HEK293 (cell line): ENCODE measurements around the gene PHACTR2.

Source experiments
- BCL11A ChIP-seq: fragments of 450-650 bp; formaldehyde crosslinking; IDR thresholded peaks from 2 replicates; pipeline ENCODE4 v1.5.1; 2016; ENCODE audit warnings: low read depth, missing biosample characterization, missing genetic modification characterization
- ELK4 ChIP-seq: IDR thresholded peaks from 2 replicates; pipeline ENCODE4 v1.6.1; 2011; ENCODE audit warnings: mild to moderate bottlenecking, low read depth, low read length, borderline replicate concordance
- GFI1B ChIP-seq: fragments of 450-650 bp; formaldehyde crosslinking; IDR thresholded peaks from 2 replicates; pipeline ENCODE4 v1.5.1; 2016; ENCODE audit warnings: missing biosample characterization, missing genetic modification characterization
- KLF9 ChIP-seq: fragments of 450-650 bp; formaldehyde crosslinking; IDR thresholded peaks from 2 replicates; pipeline ENCODE4 v1.5.1; 2016; ENCODE audit warnings: missing biosample characterization, missing genetic modification characterization, low read depth
- OVOL3 ChIP-seq: fragments of 450-650 bp; formaldehyde crosslinking; IDR thresholded peaks from 2 replicates; pipeline ENCODE4 v1.5.1; 2016; ENCODE audit warnings: missing biosample characterization, missing genetic modification characterization
- PRDM1 ChIP-seq: fragments of 450-650 bp; formaldehyde crosslinking; IDR thresholded peaks from 2 replicates; pipeline ENCODE4; 2016; ENCODE audit warnings: missing biosample characterization, missing genetic modification characterization
- ZBTB20 ChIP-seq: fragments of 450-650 bp; formaldehyde crosslinking; IDR thresholded peaks from 2 replicates; pipeline ENCODE4 v1.5.1; 2016; ENCODE audit warnings: missing biosample characterization, missing genetic modification characterization
- ZBTB21 ChIP-seq: fragments of 450-650 bp; formaldehyde crosslinking; IDR thresholded peaks from 2 replicates; pipeline ENCODE4 v1.5.1; 2017; ENCODE audit warnings: missing biosample characterization, missing genetic modification characterization
- ZBTB7A ChIP-seq: fragments of 450-650 bp; formaldehyde crosslinking; IDR thresholded peaks from 2 replicates; pipeline ENCODE4 v1.5.1; 2016; ENCODE audit warnings: low read depth, missing biosample characterization, missing genetic modification characterization
- ZNF112 ChIP-seq: fragments of 450-650 bp; formaldehyde crosslinking; IDR thresholded peaks from 2 replicates; pipeline ENCODE4 v1.5.0; 2017; ENCODE audit warnings: missing biosample characterization, missing genetic modification characterization
- ZNF121 ChIP-seq: fragments of 450-650 bp; formaldehyde crosslinking; IDR thresholded peaks from 2 replicates; pipeline ENCODE4 v1.5.1; 2016; ENCODE audit warnings: missing biosample characterization, missing genetic modification characterization
- ZNF132 ChIP-seq: fragments of 450-650 bp; formaldehyde crosslinking; IDR thresholded peaks from 2 replicates; pipeline ENCODE4 v1.5.1; 2017; ENCODE audit warnings: missing biosample characterization, missing genetic modification characterization, borderline replicate concordance
- ZNF211 ChIP-seq: fragments of 450-650 bp; formaldehyde crosslinking; IDR thresholded peaks from 2 replicates; pipeline ENCODE4 v1.5.1; 2016; ENCODE audit warnings: low read depth, missing biosample characterization, missing genetic modification characterization
- ZNF214 ChIP-seq: fragments of 450-650 bp; formaldehyde crosslinking; IDR thresholded peaks from 2 replicates; pipeline ENCODE4 v1.5.1; 2017; ENCODE audit warnings: missing biosample characterization, mild to moderate bottlenecking, missing genetic modification characterization, borderline replicate concordance
- ZNF221 ChIP-seq: fragments of 450-650 bp; formaldehyde crosslinking; IDR thresholded peaks from 2 replicates; pipeline ENCODE4 v1.5.1; 2017; ENCODE audit warnings: missing biosample characterization, missing genetic modification characterization, borderline replicate concordance
- ZNF23 ChIP-seq: fragments of 450-650 bp; formaldehyde crosslinking; IDR thresholded peaks from 2 replicates; pipeline ENCODE4 v1.5.1; 2016; ENCODE audit warnings: missing biosample characterization, missing genetic modification characterization, borderline replicate concordance
- ZNF239 ChIP-seq: fragments of 450-650 bp; formaldehyde crosslinking; IDR thresholded peaks from 2 replicates; pipeline ENCODE4 v1.5.1; 2016; ENCODE audit warnings: missing biosample characterization, missing genetic modification characterization
- ZNF311 ChIP-seq: fragments of 450-650 bp; formaldehyde crosslinking; IDR thresholded peaks from 2 replicates; pipeline ENCODE4 v1.5.1; 2017; ENCODE audit warnings: missing biosample characterization, missing genetic modification characterization, borderline replicate concordance
- ZNF324 ChIP-seq: fragments of 450-650 bp; formaldehyde crosslinking; IDR thresholded peaks from 2 replicates; pipeline ENCODE4 v1.5.1; 2016; ENCODE audit warnings: missing biosample characterization, missing genetic modification characterization
- ZNF335 ChIP-seq: fragments of 450-650 bp; formaldehyde crosslinking; conservative IDR thresholded peaks from 2 replicates; pipeline ENCODE4 v1.5.1; 2016; ENCODE audit warnings: missing biosample characterization, missing genetic modification characterization
- ZNF404 ChIP-seq: fragments of 450-650 bp; formaldehyde crosslinking; IDR thresholded peaks from 2 replicates; pipeline ENCODE4 v1.5.1; 2017; ENCODE audit warnings: missing biosample characterization, missing genetic modification characterization
- ZNF416 ChIP-seq: fragments of 450-650 bp; formaldehyde crosslinking; IDR thresholded peaks from 2 replicates; pipeline ENCODE4 v1.5.1; 2016; ENCODE audit warnings: missing biosample characterization, missing genetic modification characterization
- ZNF426 ChIP-seq: fragments of 450-650 bp; formaldehyde crosslinking; IDR thresholded peaks from 2 replicates; pipeline ENCODE4 v1.5.1; 2017; ENCODE audit warnings: missing biosample characterization, missing genetic modification characterization, mild to moderate bottlenecking, inconsistent platforms, moderate library complexity
- ZNF530 ChIP-seq: fragments of 450-650 bp; formaldehyde crosslinking; IDR thresholded peaks from 2 replicates; pipeline ENCODE4 v1.5.1; 2016; ENCODE audit warnings: low read depth, missing biosample characterization, missing genetic modification characterization
- ZNF544 ChIP-seq: fragments of 450-650 bp; formaldehyde crosslinking; IDR thresholded peaks from 2 replicates; pipeline ENCODE4 v1.5.0; 2017; ENCODE audit warnings: missing biosample characterization, missing genetic modification characterization
- ZNF549 ChIP-seq: fragments of 450-650 bp; IDR thresholded peaks from 2 replicates; pipeline ENCODE4 v1.5.1; 2018; ENCODE audit warnings: missing biosample characterization, missing genetic modification characterization, mild to moderate bottlenecking, inconsistent platforms, moderate library complexity
- ZNF571 ChIP-seq: fragments of 450-650 bp; formaldehyde crosslinking; IDR thresholded peaks from 2 replicates; pipeline ENCODE4 v1.5.0; 2017; ENCODE audit warnings: missing biosample characterization, missing genetic modification characterization
- ZNF585B ChIP-seq: fragments of 450-650 bp; formaldehyde crosslinking; IDR thresholded peaks from 2 replicates; pipeline ENCODE4 v1.5.1; 2016; ENCODE audit warnings: missing biosample characterization, missing genetic modification characterization
- ZNF626 ChIP-seq: fragments of 450-650 bp; sonication (Bioruptor Pico); formaldehyde crosslinking; IDR thresholded peaks from 2 replicates; pipeline ENCODE4 v1.5.1; 2018; ENCODE audit warnings: missing biosample characterization, missing genetic modification characterization, inconsistent platforms
- ZNF654 ChIP-seq: fragments of 450-650 bp; formaldehyde crosslinking; IDR thresholded peaks from 2 replicates; pipeline ENCODE4 v1.5.1; 2016; ENCODE audit warnings: low read depth, missing biosample characterization, missing genetic modification characterization
- ZNF664 ChIP-seq: fragments of 450-650 bp; formaldehyde crosslinking; IDR thresholded peaks from 2 replicates; pipeline ENCODE4 v1.5.1; 2016; ENCODE audit warnings: missing biosample characterization, missing genetic modification characterization
- ZNF670 ChIP-seq: fragments of 450-650 bp; formaldehyde crosslinking; IDR thresholded peaks from 2 replicates; pipeline ENCODE4 v1.5.1; 2016; ENCODE audit warnings: missing biosample characterization, missing genetic modification characterization, low read depth
- ZNF837 ChIP-seq: fragments of 450-650 bp; formaldehyde crosslinking; IDR thresholded peaks from 2 replicates; pipeline ENCODE4 v1.5.1; 2016; ENCODE audit warnings: missing biosample characterization, missing genetic modification characterization
- ZSCAN23 ChIP-seq: fragments of 450-650 bp; formaldehyde crosslinking; IDR thresholded peaks from 2 replicates; pipeline ENCODE4 v1.5.1; 2016; ENCODE audit warnings: missing biosample characterization, missing genetic modification characterization
- TF ChIP-seq, protein P1 (sequence below): fragments of 450-650 bp; formaldehyde crosslinking; IDR thresholded peaks from 2 replicates; pipeline ENCODE4 v1.5.1; 2016; ENCODE audit warnings: missing biosample characterization, missing genetic modification characterization
- TF ChIP-seq, protein P2 (sequence below): fragments of 450-650 bp; IDR thresholded peaks from 2 replicates; pipeline ENCODE4 v1.5.1; 2018; ENCODE audit warnings: missing biosample characterization, missing genetic modification characterization
- TF ChIP-seq, protein P3 (sequence below): sonication (generic); formaldehyde crosslinking; IDR thresholded peaks from 2 replicates; pipeline ENCODE4 v1.8.1; 2022; ENCODE audit warnings: mild to moderate bottlenecking, moderate library complexity, missing genetic modification reagents

The PHACTR2 gene

GRCh38 chr6:143842902-143843676, 165.3 kb downstream of the PHACTR2 start, which contains the start of gene LTV1 (continued):
- TF ChIP-seq ZNF221 (tag by site-specific recombination) = no peak
- TF ChIP-seq ZNF626 = no peak
- TF ChIP-seq ZBTB7A = no peak
- no peak for TF ChIP-seq ZNF211 (tag by site-specific recombination)
- TF ChIP-seq ZNF571 = no peak
- TF ChIP-seq, protein P1, sequence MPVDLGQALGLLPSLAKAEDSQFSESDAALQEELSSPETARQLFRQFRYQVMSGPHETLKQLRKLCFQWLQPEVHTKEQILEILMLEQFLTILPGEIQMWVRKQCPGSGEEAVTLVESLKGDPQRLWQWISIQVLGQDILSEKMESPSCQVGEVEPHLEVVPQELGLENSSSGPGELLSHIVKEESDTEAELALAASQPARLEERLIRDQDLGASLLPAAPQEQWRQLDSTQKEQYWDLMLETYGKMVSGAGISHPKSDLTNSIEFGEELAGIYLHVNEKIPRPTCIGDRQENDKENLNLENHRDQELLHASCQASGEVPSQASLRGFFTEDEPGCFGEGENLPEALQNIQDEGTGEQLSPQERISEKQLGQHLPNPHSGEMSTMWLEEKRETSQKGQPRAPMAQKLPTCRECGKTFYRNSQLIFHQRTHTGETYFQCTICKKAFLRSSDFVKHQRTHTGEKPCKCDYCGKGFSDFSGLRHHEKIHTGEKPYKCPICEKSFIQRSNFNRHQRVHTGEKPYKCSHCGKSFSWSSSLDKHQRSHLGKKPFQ (tag by site-specific recombination) = no peak
- no peak for TF ChIP-seq ZNF416 (tag by site-specific recombination)
- no peak for TF ChIP-seq ZNF132 (tag by site-specific recombination)
- TF ChIP-seq ZNF239 (tag by site-specific recombination) = no peak
- peak; percentile 55; the same call in 1 of the 2 replicates for TF ChIP-seq OVOL3 (tag by site-specific recombination)
- no peak for TF ChIP-seq ZNF311 (tag by site-specific recombination)
- TF ChIP-seq ZNF426 (tag by site-specific recombination) = no peak
- TF ChIP-seq ZSCAN23 = no peak
- TF ChIP-seq ZNF549 (tag by site-specific recombination) = no peak
- 0 out of 2 replicates have a peak, but pooled peaks have one; percentile 12 for TF ChIP-seq ZNF121 (tag by site-specific recombination)
- no peak for TF ChIP-seq BCL11A (tag by site-specific recombination)
- TF ChIP-seq ELK4 = peak; percentile 80; the same call in 1 of the 2 replicates
- TF ChIP-seq ZNF544 (tag by site-specific recombination) = no peak
- TF ChIP-seq ZNF837 (tag by site-specific recombination) = no peak
- peak; percentile 14; the same call in 1 of the 2 replicates for TF ChIP-seq GFI1B (tag by site-specific recombination)
- no peak; the same call in 1 of the 2 replicates for TF ChIP-seq ZNF324 (tag by site-specific recombination)
- no peak for TF ChIP-seq ZNF670 (tag by site-specific recombination)
- TF ChIP-seq ZNF404 (tag by site-specific recombination) = no peak
- peak; percentile 92 for TF ChIP-seq ZBTB21 (tag by site-specific recombination)
- TF ChIP-seq ZNF214 = no peak
- TF ChIP-seq, protein P2, sequence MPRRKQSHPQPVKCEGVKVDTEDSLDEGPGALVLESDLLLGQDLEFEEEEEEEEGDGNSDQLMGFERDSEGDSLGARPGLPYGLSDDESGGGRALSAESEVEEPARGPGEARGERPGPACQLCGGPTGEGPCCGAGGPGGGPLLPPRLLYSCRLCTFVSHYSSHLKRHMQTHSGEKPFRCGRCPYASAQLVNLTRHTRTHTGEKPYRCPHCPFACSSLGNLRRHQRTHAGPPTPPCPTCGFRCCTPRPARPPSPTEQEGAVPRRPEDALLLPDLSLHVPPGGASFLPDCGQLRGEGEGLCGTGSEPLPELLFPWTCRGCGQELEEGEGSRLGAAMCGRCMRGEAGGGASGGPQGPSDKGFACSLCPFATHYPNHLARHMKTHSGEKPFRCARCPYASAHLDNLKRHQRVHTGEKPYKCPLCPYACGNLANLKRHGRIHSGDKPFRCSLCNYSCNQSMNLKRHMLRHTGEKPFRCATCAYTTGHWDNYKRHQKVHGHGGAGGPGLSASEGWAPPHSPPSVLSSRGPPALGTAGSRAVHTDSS (tag by site-specific recombination) = 0 out of 2 replicates have a peak, but pooled peaks have one; percentile 0
- TF ChIP-seq ZNF664 (tag by site-specific recombination) = no peak
- no peak for TF ChIP-seq ZNF530
- TF ChIP-seq ZBTB20 (tag by site-specific recombination) = peak; percentile 70; the same call in 1 of the 2 replicates
- no peak for TF ChIP-seq ZNF585B (tag by site-specific recombination)
- no peak for TF ChIP-seq PRDM1 (tag by site-specific recombination)
- TF ChIP-seq ZNF335 = peak; percentile 95
- TF ChIP-seq ZNF23 (tag by site-specific recombination) = no peak
- no peak for TF ChIP-seq ZNF112 (tag by site-specific recombination)
- TF ChIP-seq KLF9 = peak; percentile 30; the same call in 1 of the 2 replicates
- TF ChIP-seq, protein P3, sequence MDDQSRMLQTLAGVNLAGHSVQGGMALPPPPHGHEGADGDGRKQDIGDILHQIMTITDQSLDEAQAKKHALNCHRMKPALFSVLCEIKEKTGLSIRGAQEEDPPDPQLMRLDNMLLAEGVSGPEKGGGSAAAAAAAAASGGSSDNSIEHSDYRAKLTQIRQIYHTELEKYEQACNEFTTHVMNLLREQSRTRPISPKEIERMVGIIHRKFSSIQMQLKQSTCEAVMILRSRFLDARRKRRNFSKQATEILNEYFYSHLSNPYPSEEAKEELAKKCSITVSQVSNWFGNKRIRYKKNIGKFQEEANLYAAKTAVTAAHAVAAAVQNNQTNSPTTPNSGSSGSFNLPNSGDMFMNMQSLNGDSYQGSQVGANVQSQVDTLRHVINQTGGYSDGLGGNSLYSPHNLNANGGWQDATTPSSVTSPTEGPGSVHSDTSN (CRISPR knock-in tag) = peak; percentile 91
- no peak for TF ChIP-seq ZNF654 (tag by site-specific recombination)
